Endothelial cell (in vitro differentiated cells): ENCODE data around the gene FFAR1. TPM values are rescaled to one million over a fixed set of nuclear protein-coding genes. Genes with fewer than 3 reads are reported as not detected.

Experiments
- DNase-seq: peaks from one replicate; pipeline ENCODE4 v3.0.0; 2021; ENCODE audit warnings: low spot score
- H3K27ac Mint-ChIP-seq: one replicate; pipeline ENCODE4 v1.8.0; 2021; ENCODE audit warnings: mixed read lengths, inconsistent platforms; ENCODE audit not compliant: unreplicated experiment
- H3K27me3 Mint-ChIP-seq: one replicate; pipeline ENCODE4 v1.8.0; 2021; ENCODE audit warnings: mild to moderate bottlenecking, moderate library complexity, mixed read lengths, inconsistent platforms; ENCODE audit not compliant: unreplicated experiment
- H3K36me3 Mint-ChIP-seq: one replicate; pipeline ENCODE4 v1.8.0; 2021; ENCODE audit warnings: mild to moderate bottlenecking, low read depth, mixed read lengths, inconsistent platforms; ENCODE audit not compliant: unreplicated experiment
- H3K4me1 Mint-ChIP-seq: one replicate; pipeline ENCODE4 v1.8.0; 2021; ENCODE audit warnings: mild to moderate bottlenecking, mixed read lengths, inconsistent platforms; ENCODE audit not compliant: unreplicated experiment
- H3K4me3 Mint-ChIP-seq: one replicate; pipeline ENCODE4 v1.8.0; 2021; ENCODE audit warnings: mild to moderate bottlenecking, mixed read lengths, inconsistent platforms; ENCODE audit not compliant: unreplicated experiment
- H3K9me3 Mint-ChIP-seq: one replicate; pipeline ENCODE4 v1.8.0; 2021; ENCODE audit warnings: mixed read lengths, inconsistent platforms; ENCODE audit not compliant: unreplicated experiment
- CTCF ChIP-seq: fragments of 200-600 bp; sonication (generic); IDR thresholded peaks from one replicate; pipeline ENCODE4 v1.5.0; 2021; ENCODE audit warnings: antibody characterized with exemption; ENCODE audit not compliant: unreplicated experiment
- total RNA-seq: library from RNA; stranded (reverse); fragmentation: NEBNext Ultra II Directional; extraction: Animal tissue kit (Norgen Biotek cat#: 25700); gene quantifications from one replicate; pipeline ENCODE4 v1.2.1, GENCODE V29; 2021; ENCODE audit not compliant: unreplicated experiment

The FFAR1 gene
- total RNA-seq, 1 donor from 2014 or later, result not detected

- TF ChIP-seq CTCF, result no peak
- Mint-ChIP-seq H3K27ac (no peak overlapping the region), H3K9me3 (no peaks in the 10 kb centered on the region), H3K36me3 (no peaks in the 10 kb centered on the region), H3K4me3 (no peak overlapping the region), H3K27me3 (peaks cover 6% of the 10 kb centered on the region), H3K4me1 (no peaks in the 10 kb centered on the region)
- no peak for DNase-seq
Observed at GRCh38 chr19:35310331-35310730, 37.4 kb upstream of the FFAR1 start.

GRCh38 chr19:35310811-35311465, 36.8 kb upstream of the FFAR1 start:
- Mint-ChIP-seq H3K27ac (no peak overlapping the region), H3K27me3 (peaks cover 6% of the 10 kb centered on the region), H3K9me3 (no peaks in the 10 kb centered on the region), H3K4me3 (no peak overlapping the region), H3K36me3 (no peaks in the 10 kb centered on the region), H3K4me1 (no peaks in the 10 kb centered on the region)
- no peak for TF ChIP-seq CTCF
- no peak for DNase-seq

- no peak for DNase-seq
- no peak overlapping the region for H3K27ac Mint-ChIP-seq
- peaks cover 7% of the 10 kb centered on the region for H3K27me3 Mint-ChIP-seq
- H3K4me1 Mint-ChIP-seq, result no peaks in the 10 kb centered on the region
- H3K36me3 Mint-ChIP-seq, result no peaks in the 10 kb centered on the region
- TF ChIP-seq CTCF, result no peak
- H3K4me3 Mint-ChIP-seq, result no peak overlapping the region
- H3K9me3 Mint-ChIP-seq, result no peaks in the 10 kb centered on the region
Observed at GRCh38 chr19:35311901-35312665, 35.6 kb upstream of the FFAR1 start.

GRCh38 chr19:35313587-35313986, 34.1 kb upstream of the FFAR1 start:
- DNase-seq, result no peak
- no peak overlapping the region for H3K27ac Mint-ChIP-seq
- peaks cover 3% of the 10 kb centered on the region for H3K4me1 Mint-ChIP-seq
- TF ChIP-seq CTCF, result no peak
- no peaks in the 10 kb centered on the region for H3K9me3 Mint-ChIP-seq
- H3K4me3 Mint-ChIP-seq, result no peak overlapping the region
- H3K27me3 Mint-ChIP-seq, result peaks cover 7% of the 10 kb centered on the region
- no peaks in the 10 kb centered on the region for H3K36me3 Mint-ChIP-seq

- peaks cover 7% of the 10 kb centered on the region for H3K4me1 Mint-ChIP-seq
- no peaks in the 10 kb centered on the region for H3K9me3 Mint-ChIP-seq
- no peak for TF ChIP-seq CTCF
Observed at GRCh38 chr19:35314031-35314430, 33.7 kb upstream of the FFAR1 start.

More at GRCh38 chr19:35314031-35314430, 33.7 kb upstream of the FFAR1 start:
- Mint-ChIP-seq H3K27me3 (peaks cover 7% of the 10 kb centered on the region), H3K27ac (no peak overlapping the region), H3K4me3 (no peak overlapping the region), H3K36me3 (no peaks in the 10 kb centered on the region)
- no peak for DNase-seq
